NCI-H446 treated with DMSO at 0.1 percent for 48 hours (cell line): ENCODE data around the gene NOVA2.
A peak's percentile ranks its signal among the peaks of the same experiment; 100 is the strongest.

ENCODE experiments used
- DNase-seq: peaks from one replicate; lab custom pipeline; 2025; lab: John Stamatoyannopoulos, UW

The NOVA2 gene

DNA sequence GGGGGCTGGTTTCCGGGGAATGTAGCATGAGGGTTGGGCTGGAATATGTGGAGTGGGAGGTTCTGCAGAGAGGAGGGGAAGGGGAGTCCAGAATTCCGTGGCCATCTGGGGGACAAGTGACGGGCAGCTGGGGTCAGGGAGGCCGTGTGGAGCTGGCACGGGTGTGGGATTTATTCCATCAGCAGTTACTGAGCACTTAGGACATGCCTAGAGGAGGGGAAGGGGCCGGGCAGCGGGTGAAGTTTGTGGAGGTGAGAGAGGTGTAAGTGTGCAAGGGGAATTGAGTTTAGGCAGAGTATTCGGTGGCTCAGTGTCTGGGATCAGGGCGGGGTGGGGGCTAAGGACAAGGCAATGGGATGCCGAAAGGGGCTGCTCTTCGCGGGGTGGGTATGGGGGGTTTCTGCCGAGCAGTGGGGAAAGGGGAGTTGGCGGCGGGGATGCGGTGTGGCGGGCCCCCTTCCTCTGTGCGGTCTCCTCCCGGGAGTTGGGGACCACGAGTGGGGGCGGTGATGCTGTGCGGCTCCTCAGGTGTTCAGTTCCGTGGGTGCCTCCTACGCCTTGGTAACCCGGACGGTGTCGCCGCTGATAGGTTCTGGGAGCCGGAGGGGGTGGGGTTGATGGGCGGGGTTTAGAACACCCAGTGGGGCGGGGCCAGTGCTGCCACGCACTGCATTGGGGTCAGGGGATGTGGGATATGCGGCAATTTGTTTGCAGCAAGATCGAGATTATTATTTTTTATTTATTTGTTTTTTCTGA is 27.0 kb upstream of the NOVA2 start:
- no peak for DNase-seq

DNA sequence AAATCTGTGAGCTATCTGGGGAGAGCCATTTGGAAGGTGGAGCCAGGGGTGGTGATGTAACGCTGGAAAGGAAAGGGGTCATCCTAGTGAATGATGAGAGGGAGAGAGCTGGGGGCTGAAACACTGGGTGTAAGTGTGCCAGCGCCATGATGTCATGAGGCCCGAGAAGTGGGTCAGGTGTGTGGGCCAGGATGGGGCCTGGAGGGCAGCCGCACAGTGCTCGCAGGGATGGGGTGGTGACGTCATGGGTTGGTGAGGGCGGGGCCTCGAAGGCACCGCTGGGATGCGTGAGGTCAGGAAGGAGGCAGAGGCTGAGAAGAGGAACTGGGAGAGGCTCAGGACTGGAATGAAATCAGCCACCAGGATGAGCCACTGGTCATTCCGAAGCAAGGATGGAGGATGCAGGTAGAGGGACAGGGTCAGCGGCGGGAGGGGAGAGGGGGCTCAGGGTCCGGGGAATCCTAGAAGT is 26.0 kb upstream of the NOVA2 start:
- no peak for DNase-seq

GRCh38 chr19:45998834-45999233 is 25.2 kb upstream of the NOVA2 start:
- no peak for DNase-seq

- no peak for DNase-seq
Measured at GRCh38 chr19:45996933-45997332, 23.3 kb upstream of the NOVA2 start.

GRCh38 chr19:45995715-45996385 is 22.2 kb upstream of the NOVA2 start:
- peak; percentile 30 for DNase-seq

GRCh38 chr19:45994998-45995714 is 21.5 kb upstream of the NOVA2 start, which contains the start of gene CCDC61:
CCDC61 (plus strand) TSS chr19:45995467; CDS start chr19:46003019, 7,552 bp downstream.
- peak; percentile 100 for DNase-seq

DNA sequence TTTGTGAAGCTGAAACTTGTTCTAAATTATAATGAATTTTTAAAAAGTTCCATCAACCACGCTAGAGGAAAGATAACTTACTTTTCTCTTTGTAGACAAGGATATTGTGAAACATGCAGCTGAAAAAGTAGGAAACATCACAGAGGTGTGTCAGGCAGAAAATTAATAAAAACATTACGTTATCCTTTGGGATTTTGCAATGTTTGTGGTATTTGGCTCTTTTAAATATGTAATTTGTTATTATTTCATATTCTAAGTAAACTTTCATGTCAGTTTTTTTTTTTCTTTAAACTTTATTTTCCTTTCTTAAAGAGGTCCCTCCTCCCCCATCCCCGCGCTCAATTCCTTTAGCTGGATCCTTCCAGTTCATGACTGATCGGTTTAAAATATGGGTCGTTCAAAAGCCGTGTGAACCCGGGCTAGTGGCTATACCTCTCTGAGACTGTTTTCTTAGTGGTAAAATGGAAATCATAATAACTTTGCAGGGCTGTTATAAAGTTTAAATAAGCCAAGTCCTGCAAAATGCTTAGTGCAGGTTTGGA is 20.9 kb upstream of the NOVA2 start:
- DNase-seq: no peak

GRCh38 chr19:45990113-45990728 is 16.6 kb upstream of the NOVA2 start:
- no peak for DNase-seq

DNA sequence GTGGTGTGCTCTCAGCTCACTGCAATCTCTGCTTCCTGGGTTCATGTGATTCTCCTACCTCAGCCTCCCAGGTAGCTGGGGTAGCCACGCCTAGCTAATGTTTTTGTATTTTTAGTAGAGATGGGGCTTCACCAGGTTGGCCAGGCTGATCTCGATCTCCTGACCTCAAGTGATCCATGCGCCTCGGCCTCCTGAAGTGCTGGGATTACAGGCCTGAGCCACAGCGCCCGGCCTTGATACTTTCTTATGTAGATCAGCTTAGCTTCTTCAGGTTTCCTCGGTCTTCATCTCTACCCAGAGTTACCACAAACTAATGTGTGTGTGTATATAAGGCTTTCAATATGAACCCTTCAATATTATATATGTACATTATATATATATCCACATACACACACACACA is 11.7 kb upstream of the NOVA2 start:
- no peak for DNase-seq

- DNase-seq: peak; percentile 58
Measured at GRCh38 chr19:45981350-45981749, 7.7 kb upstream of the NOVA2 start.

DNA sequence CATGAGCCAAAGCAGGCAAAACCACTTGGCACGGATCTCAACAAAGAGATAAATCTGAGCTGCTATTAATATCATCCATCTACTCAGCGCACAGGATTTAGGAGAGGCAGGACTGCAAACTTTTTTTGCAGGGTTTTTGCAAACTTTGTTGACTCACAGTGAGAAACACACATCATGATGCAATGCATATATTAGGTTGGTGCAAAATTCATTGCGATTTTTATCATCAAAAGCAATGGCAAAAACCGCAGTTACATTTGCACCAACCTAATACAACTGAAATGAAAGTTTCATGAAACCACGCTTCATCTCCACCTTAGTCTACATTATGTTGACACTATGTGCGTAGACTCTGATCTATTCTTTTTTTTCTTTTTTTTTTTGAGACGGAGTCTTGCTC is 4.5 kb upstream of the NOVA2 start:
- no peak for DNase-seq

DNA sequence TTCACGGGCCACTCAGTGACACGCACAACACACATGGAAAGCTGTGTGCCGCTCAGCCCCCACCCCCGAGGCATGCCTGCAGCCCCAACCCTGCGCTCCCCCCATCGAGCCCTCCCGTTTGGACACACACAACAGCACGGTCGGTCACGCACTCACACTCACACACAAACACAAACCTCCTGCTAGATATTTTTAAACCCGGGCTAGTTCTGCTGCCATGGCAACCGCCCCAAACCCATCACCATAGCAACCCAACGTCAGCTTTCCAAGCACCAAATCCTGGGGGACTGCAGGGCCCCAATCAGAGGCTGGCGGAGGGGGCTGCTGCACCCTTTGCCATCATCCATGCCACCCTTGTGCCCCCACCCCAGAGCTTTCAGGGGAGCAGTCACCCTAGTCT is 2.5 kb upstream of the NOVA2 start:
- peak; percentile 9 for DNase-seq

DNA sequence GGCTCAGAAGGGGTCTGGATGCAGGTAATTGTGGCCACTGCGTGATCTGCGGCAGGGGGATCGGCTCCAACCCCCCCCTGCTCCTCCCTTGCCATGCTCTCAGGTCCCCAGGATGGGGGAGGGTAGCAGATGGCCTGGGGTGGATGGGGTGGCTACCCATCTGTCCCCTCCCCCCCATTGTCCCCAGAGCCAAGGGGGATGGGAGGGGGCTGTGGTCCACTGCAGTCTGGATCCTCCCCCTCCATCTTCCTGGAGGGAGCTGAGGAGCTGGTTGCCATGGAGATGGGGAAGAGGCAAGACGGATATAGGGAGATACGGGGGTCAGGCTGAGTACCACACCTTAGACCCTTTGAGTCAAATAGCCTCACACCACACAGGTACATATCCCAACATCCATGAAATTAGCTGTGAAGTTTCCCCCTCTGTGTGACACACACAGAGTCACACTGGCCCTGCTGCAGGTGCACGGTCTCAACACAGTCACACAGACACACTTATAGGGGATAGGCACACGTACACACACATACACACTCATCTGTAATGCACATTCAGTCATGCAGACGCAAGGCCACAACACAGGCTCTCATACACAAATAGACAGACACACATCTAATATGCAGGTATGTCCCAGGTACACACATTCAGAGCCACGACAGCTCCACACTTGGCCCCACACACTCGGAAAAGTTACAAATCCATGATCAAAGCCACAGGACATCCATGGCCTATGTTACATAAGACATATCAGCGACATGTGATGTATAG is 1.8 kb upstream of the NOVA2 start:
- no peak for DNase-seq

GRCh38 chr19:45972947-45973540 is 621 bp downstream of the NOVA2 start:
- DNase-seq: no peak

DNA sequence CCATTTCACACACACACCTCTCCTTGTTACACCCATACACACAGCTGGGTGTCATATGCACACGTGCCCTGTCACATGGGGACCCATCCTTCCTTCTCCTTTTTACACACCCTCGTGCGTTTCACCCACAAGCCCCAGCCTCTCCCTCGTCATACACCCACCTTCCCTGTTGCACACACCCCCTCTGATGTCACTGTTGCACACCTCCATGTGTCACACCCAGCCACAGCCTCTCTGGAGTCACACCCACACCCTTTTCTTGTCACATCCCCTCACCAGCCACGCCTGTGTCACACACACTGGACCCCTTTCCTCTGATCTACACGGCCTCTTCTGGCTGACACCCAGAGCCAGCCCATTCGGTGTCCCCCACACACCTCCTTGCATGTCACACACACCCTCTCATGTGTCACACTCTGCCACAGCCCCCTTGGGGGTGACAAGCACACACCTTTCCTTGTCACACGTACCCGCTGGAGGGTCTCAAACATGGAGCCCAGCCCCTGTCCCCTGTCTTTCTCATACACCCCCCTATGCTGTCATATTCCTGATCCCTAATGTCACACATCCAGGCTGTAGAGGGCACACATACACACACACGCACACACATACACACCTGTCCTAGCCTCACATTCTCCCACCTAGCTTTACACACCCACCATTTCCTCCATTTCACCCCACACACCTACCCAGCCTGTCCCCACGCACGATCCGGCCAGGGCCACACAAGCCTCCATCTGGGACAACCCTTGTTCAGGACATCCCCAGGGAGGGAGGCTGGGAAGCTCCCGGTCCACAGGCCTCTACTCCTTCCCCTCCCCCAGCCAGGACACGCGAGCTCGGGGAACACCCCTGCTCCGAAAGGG is 1.4 kb downstream of the NOVA2 start:
- DNase-seq: no peak

- DNase-seq: no peak
Measured at GRCh38 chr19:45971260-45971902, 2.3 kb downstream of the NOVA2 start.

- no peak for DNase-seq
Measured at GRCh38 chr19:45969676-45970075, 4.0 kb downstream of the NOVA2 start.

DNA sequence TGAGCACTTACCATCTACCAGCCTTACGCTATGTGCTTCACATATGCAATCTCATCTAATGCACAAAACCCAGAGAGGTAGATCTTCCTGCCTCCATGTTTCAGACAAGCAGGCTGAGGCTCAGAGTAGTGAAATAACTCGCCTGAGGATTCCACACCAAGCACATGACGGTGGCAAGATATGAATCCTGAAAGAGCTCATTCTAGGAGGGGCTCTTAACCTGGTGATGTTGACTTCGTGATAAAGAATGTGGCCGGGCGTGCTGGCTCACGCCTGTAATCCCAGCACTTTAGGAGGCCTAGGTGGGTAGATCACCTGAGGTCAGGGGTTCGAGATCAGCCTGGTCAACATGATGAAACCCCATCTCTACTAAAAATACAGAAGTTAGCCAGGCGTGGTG is 5.0 kb downstream of the NOVA2 start:
- no peak for DNase-seq

DNA sequence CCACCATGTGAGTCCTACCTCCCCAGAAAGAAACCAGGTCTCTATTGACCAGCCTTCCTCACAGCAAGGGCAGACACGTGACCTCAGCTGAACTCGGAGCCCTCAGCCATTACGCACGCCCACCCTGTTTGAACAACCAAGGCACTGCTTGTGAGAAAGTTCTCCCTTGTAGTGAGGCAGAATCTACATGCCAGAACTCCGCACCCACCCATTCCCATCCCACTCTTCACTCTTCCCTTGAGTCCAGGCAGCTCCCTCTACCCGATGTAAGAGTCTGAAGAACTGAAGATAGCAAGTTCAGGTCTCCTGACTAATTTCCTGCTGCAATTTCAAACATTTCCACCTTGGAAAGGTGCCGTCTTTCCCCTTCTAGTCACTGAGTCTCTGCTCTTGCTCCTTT is 6.4 kb downstream of the NOVA2 start:
- no peak for DNase-seq
